HG03039 (cell line): ENCODE results near the gene HDAC4.

Experiments used
- ATAC-seq: cut with Tn5 transposase; IDR thresholded peaks from one replicate; pipeline ENCODE4 v1.9.1; 2021; ENCODE audit warnings: mild to moderate bottlenecking, moderate library complexity; ENCODE audit not compliant: unreplicated experiment

HDAC4 gene

GRCh38 chr2:239148495-239149200 is 252.2 kb downstream of the HDAC4 start:
- ATAC-seq, result no peak

GRCh38 chr2:239147376-239147775 is 253.4 kb downstream of the HDAC4 start:
- no peak for ATAC-seq

GRCh38 chr2:239146741-239147181 is 254.1 kb downstream of the HDAC4 start:
- ATAC-seq, result no peak

- ATAC-seq, result no peak
Observed at GRCh38 chr2:239146011-239146641, 254.7 kb downstream of the HDAC4 start.

GRCh38 chr2:239145601-239146000 is 255.2 kb downstream of the HDAC4 start:
- ATAC-seq, result no peak

GRCh38 chr2:239145106-239145505 is 255.7 kb downstream of the HDAC4 start:
- no peak for ATAC-seq

- ATAC-seq, result no peak
Observed at GRCh38 chr2:239144713-239144999, 256.2 kb downstream of the HDAC4 start.

- ATAC-seq, result no peak
Observed at GRCh38 chr2:239143858-239144712, 256.7 kb downstream of the HDAC4 start.

GRCh38 chr2:239142806-239143205 is 258.0 kb downstream of the HDAC4 start:
- no peak for ATAC-seq

- no peak for ATAC-seq
Observed at GRCh38 chr2:239142296-239142695, 258.5 kb downstream of the HDAC4 start.

GRCh38 chr2:239141021-239141760 is 259.6 kb downstream of the HDAC4 start:
- no peak for ATAC-seq

- ATAC-seq, result no peak
Observed at GRCh38 chr2:239140346-239141020, 260.3 kb downstream of the HDAC4 start.

- ATAC-seq, result no peak
Observed at GRCh38 chr2:239139566-239139965, 261.3 kb downstream of the HDAC4 start.

GRCh38 chr2:239139101-239139500 is 261.7 kb downstream of the HDAC4 start:
- ATAC-seq, result no peak

GRCh38 chr2:239138610-239139009 is 262.2 kb downstream of the HDAC4 start:
- ATAC-seq, result no peak

- no peak for ATAC-seq
Observed at GRCh38 chr2:239137898-239138283, 262.9 kb downstream of the HDAC4 start.

- ATAC-seq, result no peak
Observed at GRCh38 chr2:239137165-239137897, 263.5 kb downstream of the HDAC4 start.

GRCh38 chr2:239136762-239137161 is 264.1 kb downstream of the HDAC4 start:
- ATAC-seq, result no peak

- ATAC-seq, result no peak
Observed at GRCh38 chr2:239136203-239136602, 264.6 kb downstream of the HDAC4 start.

GRCh38 chr2:239135531-239135930 is 265.3 kb downstream of the HDAC4 start:
- ATAC-seq, result no peak
